ENCODE results near the gene RBBP6. TPM values are rescaled to one million over a fixed set of nuclear protein-coding genes. Genes with fewer than 3 reads are reported as not detected.

The RBBP6 gene
- total RNA-seq, 4 donors from 2014 or later, result 38.5 to 67.5 (median 58.5) TPM

DNA sequence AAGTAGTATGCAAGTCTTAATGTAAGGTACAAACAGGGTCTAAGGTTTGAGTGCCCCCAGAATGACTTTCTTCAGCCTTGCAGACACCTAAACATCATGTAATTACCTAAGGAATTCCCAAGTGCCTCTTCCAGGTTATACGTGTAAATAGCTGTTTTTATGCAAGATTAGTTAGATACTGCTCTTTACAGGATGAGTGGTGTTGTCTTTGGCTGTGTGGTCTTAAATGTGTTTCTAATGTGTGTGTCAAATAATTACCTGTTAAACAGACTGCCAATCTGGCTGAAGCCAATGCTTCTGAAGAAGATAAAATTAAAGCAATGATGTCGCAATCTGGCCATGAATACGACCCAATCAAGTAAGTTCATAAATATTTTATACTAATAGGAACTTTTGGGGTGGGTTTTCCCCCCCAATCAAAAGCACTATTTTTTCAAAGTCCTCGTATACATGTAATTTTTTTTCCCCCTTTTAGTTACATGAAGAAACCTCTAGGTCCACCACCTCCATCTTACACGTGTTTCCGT lies 16.0 kb downstream of the RBBP6 start:
- no peak for DNase-seq
- in situ Hi-C loops (cut with MboI; ENCODE audit: low pct_ligation_motif_present in 1 of 4, low pct_unique_long_range_greater_than_20kb in 1 of 4, low sequenced_read_pairs in 3 of 4) (loop anchor here in 1 of 4 donors (25.0 kb wide), 1 partner anchor 257 kb away; no protein-coding TSS in a partner anchor), intact Hi-C loops (cut with DNase I; ENCODE audit: low total_unique reads) (no loop called here)
- 93 to 94% methylated on average over 3 to 6 of the region's 6 CpGs for WGBS, 2 donors (ENCODE audit: low coverage in 1 of 2)
- H3K27ac ChIP-seq, result no peak overlapping the region
- TF ChIP-seq POLR2A (IDR thresholded peaks at IDR 0.05) (no peak), POLR2AphosphoS5 (IDR thresholded peaks at IDR 0.05) (no peak), EP300 (IDR thresholded peaks at IDR 0.05; ENCODE audit: low read depth) (no peak)
- TF ChIP-seq, protein P1, sequence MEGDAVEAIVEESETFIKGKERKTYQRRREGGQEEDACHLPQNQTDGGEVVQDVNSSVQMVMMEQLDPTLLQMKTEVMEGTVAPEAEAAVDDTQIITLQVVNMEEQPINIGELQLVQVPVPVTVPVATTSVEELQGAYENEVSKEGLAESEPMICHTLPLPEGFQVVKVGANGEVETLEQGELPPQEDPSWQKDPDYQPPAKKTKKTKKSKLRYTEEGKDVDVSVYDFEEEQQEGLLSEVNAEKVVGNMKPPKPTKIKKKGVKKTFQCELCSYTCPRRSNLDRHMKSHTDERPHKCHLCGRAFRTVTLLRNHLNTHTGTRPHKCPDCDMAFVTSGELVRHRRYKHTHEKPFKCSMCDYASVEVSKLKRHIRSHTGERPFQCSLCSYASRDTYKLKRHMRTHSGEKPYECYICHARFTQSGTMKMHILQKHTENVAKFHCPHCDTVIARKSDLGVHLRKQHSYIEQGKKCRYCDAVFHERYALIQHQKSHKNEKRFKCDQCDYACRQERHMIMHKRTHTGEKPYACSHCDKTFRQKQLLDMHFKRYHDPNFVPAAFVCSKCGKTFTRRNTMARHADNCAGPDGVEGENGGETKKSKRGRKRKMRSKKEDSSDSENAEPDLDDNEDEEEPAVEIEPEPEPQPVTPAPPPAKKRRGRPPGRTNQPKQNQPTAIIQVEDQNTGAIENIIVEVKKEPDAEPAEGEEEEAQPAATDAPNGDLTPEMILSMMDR (IDR thresholded peaks at IDR 0.05), result no peak
- no peaks in the 10 kb centered on the region for H3K9me3 ChIP-seq
- H3K27me3 ChIP-seq, result no peaks in the 10 kb centered on the region
- H3K4me3 ChIP-seq, result no peak overlapping the region
- peaks cover 0 to 28% (median 12%) of the 10 kb centered on the region in 4 donors for H3K36me3 ChIP-seq
- H3K4me1 ChIP-seq, result peaks cover 0 to 4% (median 0%) of the 10 kb centered on the region in 4 donors

GRCh38 chr16:24562811-24563210 lies 23.4 kb downstream of the RBBP6 start:
- no peak for DNase-seq
- no peaks in the 10 kb centered on the region for H3K4me1 ChIP-seq
- TF ChIP-seq POLR2A (IDR thresholded peaks at IDR 0.05) (no peak), EP300 (IDR thresholded peaks at IDR 0.05; ENCODE audit: low read depth) (no peak), POLR2AphosphoS5 (IDR thresholded peaks at IDR 0.05) (no peak)
- TF ChIP-seq, protein P1 (IDR thresholded peaks at IDR 0.05), result no peak
- in situ Hi-C loops (cut with MboI; ENCODE audit: low pct_ligation_motif_present in 1 of 4, low pct_unique_long_range_greater_than_20kb in 1 of 4, low sequenced_read_pairs in 3 of 4) (loop anchor here in 1 of 4 donors (25.0 kb wide), 1 partner anchor 249 kb away; no protein-coding TSS in a partner anchor), intact Hi-C loops (cut with DNase I; ENCODE audit: low total_unique reads) (no loop called here)
- no peak overlapping the region for H3K4me3 ChIP-seq
- no peaks in the 10 kb centered on the region for H3K9me3 ChIP-seq
- H3K27ac ChIP-seq, result no peak overlapping the region
- H3K36me3 ChIP-seq, result peaks cover 0 to 83% (median 41%) of the 10 kb centered on the region in 4 donors
- H3K27me3 ChIP-seq, result no peaks in the 10 kb centered on the region

DNA sequence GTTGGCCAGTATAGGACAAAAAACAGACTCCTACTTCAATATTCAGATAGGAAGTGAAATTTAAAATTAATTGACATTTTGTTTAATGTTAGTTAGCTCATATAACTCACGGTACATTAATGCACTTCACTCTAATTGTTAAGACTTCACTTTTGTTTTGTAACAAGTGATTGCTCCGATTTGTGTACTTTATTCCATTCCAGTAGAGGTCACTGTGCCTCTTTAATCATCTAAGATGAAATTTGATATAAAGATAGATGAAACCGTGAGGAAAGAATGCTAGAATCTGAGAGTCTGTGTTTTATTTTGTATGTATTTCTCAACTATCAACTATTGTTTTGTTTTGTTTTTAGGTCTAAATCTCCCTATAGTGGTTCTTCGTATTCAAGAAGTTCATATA lies 29.0 kb downstream of the RBBP6 start:
- DNase-seq, result no peak
- intact Hi-C loops (cut with DNase I; ENCODE audit: low total_unique reads), result no loop called here
- in situ Hi-C loops (cut with MboI; ENCODE audit: low pct_ligation_motif_present in 1 of 4, low pct_unique_long_range_greater_than_20kb in 1 of 4, low sequenced_read_pairs in 3 of 4), result loop anchor here in 1 of 4 donors (25.0 kb wide), 1 partner anchor 244 kb away; no protein-coding TSS in a partner anchor
- peaks cover 0 to 88% (median 45%) of the 10 kb centered on the region in 4 donors for H3K36me3 ChIP-seq
- no peak overlapping the region for H3K27ac ChIP-seq
- no peak overlapping the region for H3K4me3 ChIP-seq
- no peaks in the 10 kb centered on the region for H3K27me3 ChIP-seq
- no peak for TF ChIP-seq POLR2AphosphoS5 (IDR thresholded peaks at IDR 0.05)
- TF ChIP-seq, protein P1 (IDR thresholded peaks at IDR 0.05), result peak in 3 of 5 experiments; percentile 20 to 27 (median 24)
- WGBS, 2 donors (ENCODE audit: low coverage in 1 of 2), result 84% methylated on average over 4 of the region's 4 CpGs
- no peaks in the 10 kb centered on the region for H3K4me1 ChIP-seq
- H3K9me3 ChIP-seq, result no peaks in the 10 kb centered on the region

GRCh38 chr16:24571096-24571495 lies 31.7 kb downstream of the RBBP6 start:
- 70 to 88% methylated on average over 2 to 6 of the region's 6 CpGs for WGBS, 2 donors (ENCODE audit: low coverage in 1 of 2)
- in situ Hi-C loops (cut with MboI; ENCODE audit: low pct_ligation_motif_present in 1 of 4, low pct_unique_long_range_greater_than_20kb in 1 of 4, low sequenced_read_pairs in 3 of 4) (loop anchor here in 1 of 4 donors (25.0 kb wide), 1 partner anchor 241 kb away; no protein-coding TSS in a partner anchor), intact Hi-C loops (cut with DNase I; ENCODE audit: low total_unique reads) (no loop called here)

More at GRCh38 chr16:24571096-24571495, 31.7 kb downstream of the RBBP6 start:
- Histone ChIP-seq H3K4me1 (no peaks in the 10 kb centered on the region), H3K27me3 (no peaks in the 10 kb centered on the region), H3K9me3 (no peaks in the 10 kb centered on the region), H3K4me3 (no peak overlapping the region), H3K27ac (no peak overlapping the region), H3K36me3 (peaks cover 0 to 61% (median 32%) of the 10 kb centered on the region in 4 donors)
- no peak for DNase-seq
- TF ChIP-seq POLR2A (IDR thresholded peaks at IDR 0.05) (no peak), POLR2AphosphoS5 (IDR thresholded peaks at IDR 0.05) (no peak), EP300 (IDR thresholded peaks at IDR 0.05; ENCODE audit: low read depth) (no peak)
- TF ChIP-seq, protein P1 (IDR thresholded peaks at IDR 0.05), result no peak
